Measurements from ENCODE around the gene SENP3. TPM values are rescaled to one million over a fixed set of nuclear protein-coding genes. Genes with fewer than 3 reads are reported as not detected.

Gene SENP3
- total and polyA plus RNA-seq, 2 of the 13 experiments (the other 11 are each of a cell fraction or from before 2014, with no cell fraction given), result 55.8 to 75.4 TPM

GRCh38 chr17:7583253-7584109, 21.8 kb downstream of the SENP3 start, which contains the start of gene MPDU1 (continued):
- TF ChIP-seq BRF2 (CRISPR knock-in tag; IDR thresholded peaks at IDR 0.05) (peak; percentile 87; the same call in 1 of the 2 replicates), RFX3 (CRISPR knock-in tag; IDR thresholded peaks at IDR 0.05) (no peak; the same call in 1 of the 2 replicates), ZNF713 (CRISPR knock-in tag; IDR thresholded peaks at IDR 0.05) (no peak), ONECUT2 (CRISPR knock-in tag; IDR thresholded peaks at IDR 0.05) (no peak), ZBTB39 (CRISPR knock-in tag; IDR thresholded peaks at IDR 0.05) (peak; percentile 42; the same call in 1 of the 2 replicates), ZKSCAN1 (IDR thresholded peaks at IDR 0.05; ENCODE audit: low read length) (no peak), KLF9 (CRISPR knock-in tag; IDR thresholded peaks at IDR 0.05; ENCODE audit: low read depth) (no peak), MTF1 (CRISPR knock-in tag; IDR thresholded peaks at IDR 0.05) (no peak), MLLT10 (CRISPR knock-in tag; IDR thresholded peaks at IDR 0.05) (no peak), RFXANK (CRISPR knock-in tag; IDR thresholded peaks at IDR 0.05) (no peak), ZKSCAN8 (CRISPR knock-in tag; IDR thresholded peaks at IDR 0.05; ENCODE audit: borderline replicate concordance) (peak; percentile 28), ZNF841 (CRISPR knock-in tag; IDR thresholded peaks at IDR 0.05; ENCODE audit: borderline replicate concordance) (no peak), ZNF605 (CRISPR knock-in tag; IDR thresholded peaks at IDR 0.05) (no peak), ZBTB7B (CRISPR knock-in tag; IDR thresholded peaks at IDR 0.05) (0 out of 2 replicates have a peak, but pooled peaks have one; percentile 25), IRX3 (CRISPR knock-in tag; IDR thresholded peaks at IDR 0.05; ENCODE audit: borderline replicate concordance, low read depth) (peak; percentile 57; the same call in 1 of the 2 replicates), ZNF839 (CRISPR knock-in tag; IDR thresholded peaks at IDR 0.05; ENCODE audit: borderline replicate concordance) (no peak), AKAP8 (CRISPR knock-in tag; IDR thresholded peaks at IDR 0.05) (no peak), ZNF709 (CRISPR knock-in tag; IDR thresholded peaks at IDR 0.05) (no peak), SNAPC5 (CRISPR knock-in tag; IDR thresholded peaks at IDR 0.05; ENCODE audit: borderline replicate concordance) (no peak), CTCF (CRISPR knock-in tag; IDR thresholded peaks at IDR 0.05) (peak; percentile 20; the same call in 1 of the 2 replicates), MYPOP (CRISPR knock-in tag; IDR thresholded peaks at IDR 0.05) (0 out of 2 replicates have a peak, but pooled peaks have one; percentile 49), YEATS4 (CRISPR knock-in tag; IDR thresholded peaks at IDR 0.05; ENCODE audit: borderline replicate concordance) (peak; percentile 95), TFDP1 (CRISPR knock-in tag; IDR thresholded peaks at IDR 0.05; ENCODE audit: borderline replicate concordance) (peak; percentile 94)
